ENCODE data around the gene PKP4. TPM values are rescaled to one million over a fixed set of nuclear protein-coding genes. Genes with fewer than 3 reads are reported as not detected.
A peak's percentile ranks its signal among the peaks of the same experiment; 100 is the strongest.
"Not testable (repeated sequence)": the region's sequence is repeated elsewhere in the genome, so short reads cannot be mapped to it uniquely, and the experiment has no call there.

The PKP4 gene, protein sequence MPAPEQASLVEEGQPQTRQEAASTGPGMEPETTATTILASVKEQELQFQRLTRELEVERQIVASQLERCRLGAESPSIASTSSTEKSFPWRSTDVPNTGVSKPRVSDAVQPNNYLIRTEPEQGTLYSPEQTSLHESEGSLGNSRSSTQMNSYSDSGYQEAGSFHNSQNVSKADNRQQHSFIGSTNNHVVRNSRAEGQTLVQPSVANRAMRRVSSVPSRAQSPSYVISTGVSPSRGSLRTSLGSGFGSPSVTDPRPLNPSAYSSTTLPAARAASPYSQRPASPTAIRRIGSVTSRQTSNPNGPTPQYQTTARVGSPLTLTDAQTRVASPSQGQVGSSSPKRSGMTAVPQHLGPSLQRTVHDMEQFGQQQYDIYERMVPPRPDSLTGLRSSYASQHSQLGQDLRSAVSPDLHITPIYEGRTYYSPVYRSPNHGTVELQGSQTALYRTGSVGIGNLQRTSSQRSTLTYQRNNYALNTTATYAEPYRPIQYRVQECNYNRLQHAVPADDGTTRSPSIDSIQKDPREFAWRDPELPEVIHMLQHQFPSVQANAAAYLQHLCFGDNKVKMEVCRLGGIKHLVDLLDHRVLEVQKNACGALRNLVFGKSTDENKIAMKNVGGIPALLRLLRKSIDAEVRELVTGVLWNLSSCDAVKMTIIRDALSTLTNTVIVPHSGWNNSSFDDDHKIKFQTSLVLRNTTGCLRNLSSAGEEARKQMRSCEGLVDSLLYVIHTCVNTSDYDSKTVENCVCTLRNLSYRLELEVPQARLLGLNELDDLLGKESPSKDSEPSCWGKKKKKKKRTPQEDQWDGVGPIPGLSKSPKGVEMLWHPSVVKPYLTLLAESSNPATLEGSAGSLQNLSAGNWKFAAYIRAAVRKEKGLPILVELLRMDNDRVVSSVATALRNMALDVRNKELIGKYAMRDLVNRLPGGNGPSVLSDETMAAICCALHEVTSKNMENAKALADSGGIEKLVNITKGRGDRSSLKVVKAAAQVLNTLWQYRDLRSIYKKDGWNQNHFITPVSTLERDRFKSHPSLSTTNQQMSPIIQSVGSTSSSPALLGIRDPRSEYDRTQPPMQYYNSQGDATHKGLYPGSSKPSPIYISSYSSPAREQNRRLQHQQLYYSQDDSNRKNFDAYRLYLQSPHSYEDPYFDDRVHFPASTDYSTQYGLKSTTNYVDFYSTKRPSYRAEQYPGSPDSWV
- 23.3 and 37.3 TPM in 2 replicates for total RNA-seq (2014; rRNA removed; shearing (Covaris generic))
- polyA plus RNA-seq (2015; cell fraction: cytosol; rRNA removed), result 26.5 and 30.4 TPM in 2 replicates
- 56.8 and 61.4 TPM in 2 replicates for polyA plus RNA-seq (2015; cell fraction: nucleus; rRNA removed)

- DNase-seq (ENCODE audit: low read depth), result peak; percentile 93
Measured at GRCh38 chr2:158456309-158457066, at the start of gene PKP4, which contains the start of gene CCDC148. Gene PKP4 (plus strand): TSS chr2:158456952. CDS start chr2:158533185, 76,233 bp downstream. Gene CCDC148 (minus strand): TSS chr2:158456753. CDS start chr2:158456439, 314 bp downstream.

DNA sequence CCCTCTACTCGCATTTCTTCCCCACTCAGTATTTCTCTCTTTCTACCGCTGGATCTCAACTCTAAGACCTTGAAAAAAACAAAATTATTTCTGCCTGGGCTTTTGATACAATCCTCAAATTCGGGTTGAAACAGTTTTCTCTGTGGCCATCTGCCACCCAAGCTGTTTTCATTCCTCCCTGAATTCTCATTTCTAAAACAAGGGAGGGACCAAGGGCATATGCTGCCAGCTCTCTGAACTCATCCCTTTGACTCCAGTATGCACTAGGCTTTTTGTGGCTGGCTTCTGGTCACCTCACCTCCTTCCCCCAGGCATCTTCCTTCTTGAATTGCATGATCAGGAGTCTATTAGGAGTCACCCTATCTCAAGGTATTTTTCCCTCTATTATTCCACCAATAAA, 49.7 kb upstream of the PKP4 start:
- no peak for DNase-seq (ENCODE audit: low read depth)

- no peak for DNase-seq (ENCODE audit: low read depth)
Measured at GRCh38 chr2:158410132-158410531, 46.6 kb upstream of the PKP4 start.

DNA sequence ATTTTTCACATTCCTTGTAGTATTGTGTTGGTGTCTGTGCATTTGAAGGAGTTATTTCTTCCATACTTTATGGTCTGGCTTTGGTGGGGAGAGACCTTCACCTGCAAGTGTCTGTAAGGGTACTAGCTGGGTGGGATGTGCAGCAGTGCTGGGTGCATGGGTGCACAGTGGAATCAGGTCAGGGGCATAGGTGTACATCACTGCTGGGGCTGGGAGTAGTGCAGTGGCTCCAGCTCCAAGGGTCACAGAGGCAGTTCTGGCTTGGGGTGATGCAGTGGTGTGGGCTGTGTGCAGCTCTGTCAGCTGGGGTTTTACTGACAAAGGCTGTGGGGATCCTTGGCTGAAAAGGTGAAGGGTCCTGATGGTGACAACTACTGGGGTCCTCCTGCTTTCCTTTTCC, 45.0 kb upstream of the PKP4 start:
- DNase-seq (ENCODE audit: low read depth), result no peak

DNA sequence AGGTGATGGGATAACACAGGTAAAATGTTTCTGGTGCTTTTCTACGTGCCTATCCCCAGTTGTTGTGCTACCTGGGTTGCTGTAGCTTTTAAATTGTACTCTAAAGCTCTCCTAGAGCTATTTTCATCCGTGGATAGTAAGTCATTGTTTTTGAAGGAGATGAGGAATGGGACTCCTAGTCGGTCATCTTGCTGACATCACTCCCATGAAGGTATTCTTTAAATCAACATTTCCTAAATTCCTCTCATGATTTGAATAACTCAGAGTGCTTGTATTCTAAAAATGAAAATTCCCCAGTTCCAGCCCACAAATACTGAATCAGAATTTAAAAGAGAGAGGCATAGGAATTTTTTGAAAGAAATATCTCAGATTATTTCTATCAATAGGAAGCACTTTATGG, 44.5 kb upstream of the PKP4 start:
- DNase-seq (ENCODE audit: low read depth), result peak; percentile 5

- DNase-seq (ENCODE audit: low read depth), result no peak
Measured at GRCh38 chr2:158413581-158413980, 43.2 kb upstream of the PKP4 start.

GRCh38 chr2:158414538-158414937, 42.2 kb upstream of the PKP4 start:
- DNase-seq (ENCODE audit: low read depth), result peak; percentile 27

- DNase-seq (ENCODE audit: low read depth), result no peak
Measured at GRCh38 chr2:158432117-158432516, 24.6 kb upstream of the PKP4 start.

- not testable (repeated sequence) for DNase-seq (ENCODE audit: low read depth)
Measured at GRCh38 chr2:158433716-158434115, 23.0 kb upstream of the PKP4 start.

DNA sequence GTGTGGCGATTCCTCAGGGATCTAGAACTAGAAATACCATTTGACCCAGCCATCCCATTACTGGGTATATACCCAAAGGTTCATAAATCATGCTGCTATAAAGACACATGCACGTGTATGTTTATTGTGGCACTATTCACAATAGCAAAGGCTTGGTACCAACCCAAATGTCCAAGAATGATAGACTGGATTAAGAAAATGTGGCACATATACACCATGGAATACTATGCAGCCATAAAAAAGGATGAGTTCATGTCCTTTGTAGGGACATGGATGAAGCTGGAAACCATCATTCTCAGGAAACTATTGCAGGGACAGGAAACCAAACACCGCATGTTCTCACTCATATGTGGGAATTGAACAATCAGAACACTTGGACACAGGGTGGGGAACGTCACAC, 17.7 kb upstream of the PKP4 start:
- DNase-seq (ENCODE audit: low read depth), result not testable (repeated sequence)

DNA sequence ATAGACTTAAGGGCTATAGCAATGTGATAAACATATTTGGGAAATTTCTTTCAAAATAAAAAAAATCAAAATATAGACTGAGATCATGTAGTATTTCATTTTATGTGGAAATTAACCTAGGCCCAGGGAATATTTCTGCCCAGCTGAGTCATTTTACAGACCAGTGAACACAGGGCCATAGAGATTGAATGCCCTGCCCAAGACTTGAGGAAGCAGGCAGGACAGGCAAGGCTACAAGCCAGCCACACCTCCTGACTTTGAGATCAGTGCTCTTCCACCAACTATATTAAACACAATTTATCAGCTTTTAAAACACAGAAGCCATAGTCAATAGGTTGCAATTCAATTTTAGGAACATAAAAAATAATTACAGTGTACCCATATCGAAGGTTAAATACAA, 13.1 kb upstream of the PKP4 start:
- DNase-seq (ENCODE audit: low read depth), result no peak

GRCh38 chr2:158457092-158457825, 507 bp downstream of the PKP4 start:
- DNase-seq (ENCODE audit: low read depth), result peak; percentile 54

DNA sequence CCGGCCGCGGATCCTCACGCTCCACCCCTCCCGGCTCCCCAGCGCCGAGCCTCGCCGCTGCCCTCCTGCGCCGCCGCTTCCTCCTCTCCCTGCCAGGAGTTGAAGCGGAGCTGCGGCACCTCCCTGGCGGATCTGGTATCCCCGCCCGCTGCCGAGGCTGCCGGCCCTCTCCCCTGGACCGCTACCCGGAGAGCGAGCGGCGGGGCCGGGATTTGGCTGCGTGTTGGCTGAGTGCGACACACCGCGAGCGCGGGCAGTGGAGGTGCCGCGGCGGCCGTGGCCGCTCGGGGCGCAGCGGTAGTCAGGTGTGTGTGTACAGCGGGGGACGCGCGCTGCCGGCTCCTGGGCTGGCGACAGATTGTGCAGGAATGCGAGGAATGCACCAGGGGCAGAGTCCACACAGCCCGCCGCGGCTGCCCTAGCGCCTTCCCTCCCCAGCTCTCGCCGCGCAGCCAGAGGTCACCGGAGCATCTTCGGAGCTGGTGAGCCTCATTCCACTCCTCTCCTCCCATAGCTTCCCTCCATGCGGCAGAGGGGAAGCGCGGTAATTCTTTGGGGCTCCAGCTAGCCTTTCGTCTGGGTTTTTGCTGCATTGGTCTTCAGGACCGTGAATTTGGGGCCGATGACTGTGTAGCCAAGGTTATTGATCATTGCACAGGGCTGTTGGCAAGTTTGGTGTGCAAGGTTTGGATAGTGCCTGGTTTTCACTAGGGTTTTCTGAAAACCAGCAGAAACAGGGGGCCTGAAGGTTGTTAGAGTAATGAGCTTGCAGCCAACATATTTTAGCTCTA, 1.3 kb downstream of the PKP4 start:
- peak; percentile 82 for DNase-seq (ENCODE audit: low read depth)

DNA sequence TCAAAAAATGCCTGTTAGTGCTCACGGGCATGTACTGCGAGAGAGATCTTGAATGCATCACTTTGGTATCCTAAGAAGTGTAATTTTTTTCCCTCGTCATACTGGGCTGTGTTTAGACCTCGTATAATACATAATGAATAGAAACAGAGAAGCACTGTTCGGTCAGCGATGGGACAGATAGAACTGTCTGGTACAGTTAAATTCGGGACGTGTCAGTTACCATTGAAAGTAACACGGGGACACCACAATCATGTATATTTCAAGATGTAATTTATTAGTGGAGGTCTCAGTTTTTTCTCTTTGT, 1.8 kb downstream of the PKP4 start:
- no peak for DNase-seq (ENCODE audit: low read depth)

DNA sequence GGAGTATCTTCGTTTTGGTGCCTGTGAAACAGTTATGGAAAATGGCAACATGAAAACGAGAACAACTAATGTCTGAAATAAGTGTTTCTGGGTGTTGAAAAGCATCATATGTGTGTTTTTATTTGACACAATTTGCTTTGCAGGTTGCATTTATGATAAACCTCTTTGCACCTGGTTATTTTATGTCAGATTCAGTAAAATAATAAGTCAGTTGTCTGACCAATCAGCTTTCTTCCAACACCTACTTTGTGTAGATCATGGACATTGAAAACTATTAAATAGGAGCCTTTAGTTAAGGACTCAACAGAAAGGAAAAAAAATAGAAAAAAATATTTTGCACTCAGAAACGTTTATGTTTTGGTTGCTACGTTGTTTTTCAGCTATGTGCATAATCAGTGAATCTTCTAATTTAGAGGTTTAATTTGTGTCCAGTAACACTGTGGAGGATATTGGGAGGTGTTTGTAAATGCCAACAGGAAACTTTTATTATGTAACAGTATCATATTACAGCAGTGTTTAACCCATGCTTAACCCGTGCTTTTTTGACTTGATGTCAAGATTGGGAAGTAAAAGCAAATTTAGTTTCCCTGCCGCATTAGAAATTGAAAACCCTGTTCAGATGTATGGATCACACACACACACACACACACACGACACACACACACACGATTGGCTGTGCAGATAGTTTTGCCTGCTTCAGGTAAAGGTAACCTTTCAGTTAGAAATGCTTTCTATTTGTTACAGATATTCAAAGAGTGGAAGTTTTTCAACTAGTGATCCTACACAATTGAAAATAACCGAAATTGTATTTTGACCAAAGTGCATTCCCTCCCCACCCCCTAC, 2.6 kb downstream of the PKP4 start:
- no peak for DNase-seq (ENCODE audit: low read depth)

GRCh38 chr2:158460632-158461297, 4.0 kb downstream of the PKP4 start:
- no peak for DNase-seq (ENCODE audit: low read depth)

DNA sequence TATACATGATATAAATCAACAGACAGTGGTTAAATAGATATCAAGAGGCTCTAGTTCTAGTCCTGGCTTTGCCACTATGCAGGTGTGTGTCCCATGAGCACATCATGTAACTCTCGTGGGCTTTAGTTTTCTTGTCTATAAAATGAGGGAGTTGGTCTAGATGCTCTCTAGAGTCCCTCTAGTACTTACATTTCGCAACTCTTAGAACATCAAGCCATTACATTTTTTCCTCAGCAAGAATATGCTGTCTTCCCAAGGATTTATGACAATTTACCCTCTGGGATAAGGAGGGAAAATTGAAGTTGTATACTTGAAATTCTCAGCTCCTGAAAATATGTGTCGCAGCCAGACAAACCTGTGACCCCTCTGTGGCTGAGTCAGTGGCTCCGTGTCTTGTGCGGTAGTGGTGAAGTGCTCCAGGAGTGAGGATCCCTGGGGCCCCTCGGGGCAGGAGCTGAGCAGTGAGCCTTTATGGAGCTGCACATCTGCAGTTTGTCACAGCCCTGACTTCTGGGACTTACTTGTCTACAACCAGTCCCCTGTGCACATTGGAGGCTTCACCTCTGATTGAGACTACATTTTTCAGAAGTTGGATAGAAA, 6.8 kb downstream of the PKP4 start:
- DNase-seq (ENCODE audit: low read depth), result no peak
